ENCODE data around the gene GATB.
A peak's percentile ranks its signal among the peaks of the same experiment; 100 is the strongest.

Gene GATB

DNA sequence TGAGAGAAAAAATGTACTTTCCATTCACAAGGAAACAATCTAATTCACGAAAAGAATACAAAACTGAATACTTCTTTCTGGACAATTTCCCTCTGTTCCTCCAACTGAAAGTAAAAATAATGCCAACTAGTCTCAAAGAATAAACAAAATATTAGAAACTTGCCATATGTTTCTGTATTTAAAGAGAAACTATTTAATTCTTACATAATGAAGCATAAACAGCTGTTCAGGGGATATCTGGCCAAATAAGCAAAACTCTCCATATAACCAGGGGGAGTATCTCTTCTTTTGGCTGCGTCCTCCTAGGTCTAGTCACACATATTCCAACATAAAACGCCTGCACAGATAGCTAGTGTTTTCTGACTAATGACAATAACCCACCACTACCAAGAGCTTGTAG is 805 bp downstream of the GATB start:
- TF ChIP-seq CTCF (IDR thresholded peaks at IDR 0.05; ENCODE audit: control insufficient read depth, insufficient read depth, low read depth, low read length, missing control alignments), result no peak
- peak overlapping the region; percentile 95 for H3K4me3 ChIP-seq (ENCODE audit: control insufficient read depth, low read depth, low read length)
- DNase-seq (ENCODE audit: low read depth), result no peak

- no peak overlapping the region for H3K4me3 ChIP-seq (ENCODE audit: control insufficient read depth, low read depth, low read length)
- DNase-seq (ENCODE audit: low read depth), result no peak
- TF ChIP-seq CTCF (IDR thresholded peaks at IDR 0.05; ENCODE audit: control insufficient read depth, insufficient read depth, low read depth, low read length, missing control alignments), result no peak
Measured at GRCh38 chr4:151753056-151753455, 7.8 kb downstream of the GATB start.

GRCh38 chr4:151750156-151750555 is 10.7 kb downstream of the GATB start:
- TF ChIP-seq CTCF (IDR thresholded peaks at IDR 0.05; ENCODE audit: control insufficient read depth, insufficient read depth, low read depth, low read length, missing control alignments), result no peak
- DNase-seq (ENCODE audit: low read depth), result no peak
- no peak overlapping the region for H3K4me3 ChIP-seq (ENCODE audit: control insufficient read depth, low read depth, low read length)

DNA sequence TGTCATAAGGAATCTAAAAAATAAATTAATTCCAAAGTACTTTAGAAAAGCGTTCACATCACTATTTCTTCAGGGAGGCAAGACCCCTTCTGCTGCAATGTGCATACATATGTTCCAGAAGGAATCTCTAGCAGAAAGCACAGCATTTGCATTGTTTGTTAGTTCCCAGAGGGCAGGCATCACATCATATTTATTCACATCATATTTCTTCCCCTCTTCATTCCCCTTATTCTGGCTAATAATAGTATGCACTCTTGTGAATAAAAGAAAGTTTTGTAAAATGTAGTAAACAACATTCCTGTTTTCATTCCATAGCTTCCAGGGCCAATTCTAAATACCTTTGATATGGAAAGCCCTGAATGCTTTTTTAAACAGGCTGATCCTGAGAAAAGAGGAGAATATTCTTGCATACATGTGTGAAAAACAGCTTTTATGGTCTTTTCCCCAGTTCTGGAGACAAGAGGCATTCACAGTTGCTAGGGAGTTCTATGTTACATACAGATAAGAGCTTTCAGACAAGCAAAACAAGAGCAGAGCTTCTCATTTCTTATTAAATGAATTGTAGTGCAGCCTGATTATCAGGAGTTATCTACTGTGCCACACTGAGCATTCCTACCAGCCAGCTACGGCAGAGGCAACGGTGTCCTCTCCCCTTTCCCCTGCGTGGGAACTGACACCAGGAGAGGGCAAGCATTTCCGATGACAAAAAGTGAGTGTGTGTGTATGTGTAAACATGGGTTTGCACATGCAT is 15.2 kb downstream of the GATB start:
- H3K4me3 ChIP-seq (ENCODE audit: control insufficient read depth, low read depth, low read length), result no peak overlapping the region
- no peak for TF ChIP-seq CTCF (IDR thresholded peaks at IDR 0.05; ENCODE audit: control insufficient read depth, insufficient read depth, low read depth, low read length, missing control alignments)
- DNase-seq (ENCODE audit: low read depth), result no peak

DNA sequence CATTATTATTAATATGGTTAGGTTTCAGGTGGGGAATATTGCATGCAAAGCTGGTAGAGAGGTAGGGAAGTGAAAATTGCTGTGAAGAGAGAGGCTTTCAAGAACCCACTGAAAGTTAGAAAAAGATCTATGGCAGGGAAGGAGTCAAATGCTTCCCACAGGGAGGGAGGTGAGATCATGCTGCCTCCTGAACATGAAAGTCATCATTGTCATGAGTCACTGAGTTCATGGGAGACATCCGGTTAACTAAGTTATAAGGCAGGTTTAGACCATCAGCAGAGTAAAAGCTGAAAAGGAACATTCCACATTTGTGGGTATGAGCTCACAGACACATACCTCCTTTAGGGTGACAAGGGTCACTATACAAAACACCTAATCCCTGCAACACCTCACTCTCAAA is 16.2 kb downstream of the GATB start:
- H3K4me3 ChIP-seq (ENCODE audit: control insufficient read depth, low read depth, low read length), result no peak overlapping the region
- no peak for TF ChIP-seq CTCF (IDR thresholded peaks at IDR 0.05; ENCODE audit: control insufficient read depth, insufficient read depth, low read depth, low read length, missing control alignments)
- DNase-seq (ENCODE audit: low read depth), result peak; percentile 57

- H3K4me3 ChIP-seq (ENCODE audit: control insufficient read depth, low read depth, low read length), result no peak overlapping the region
- no peak for TF ChIP-seq CTCF (IDR thresholded peaks at IDR 0.05; ENCODE audit: control insufficient read depth, insufficient read depth, low read depth, low read length, missing control alignments)
- no peak for DNase-seq (ENCODE audit: low read depth)
Measured at GRCh38 chr4:151743894-151744293, 16.9 kb downstream of the GATB start.
